OCI-LY1 (cell line): ENCODE results near the gene CBX8.

Experiments used
- EZH2 ChIP-seq: fragments of 200-600 bp; sonication (generic), shearing (Covaris generic); IDR thresholded peaks from 2 replicates; pipeline ENCODE4 v1.8.0; 2017; ENCODE audit warnings: borderline replicate concordance, mixed run types, mild to moderate bottlenecking, antibody characterized with exemption, low read length, moderate library complexity, mixed read lengths
- TF ChIP-seq, protein P1 (sequence below): fragments of 200-600 bp; sonication (generic), shearing (Covaris generic); IDR thresholded peaks from 2 replicates; pipeline ENCODE4 v1.5.1; 2017; ENCODE audit warnings: mild to moderate bottlenecking, antibody characterized with exemption, low read length, moderate library complexity, mixed read lengths

DNA sequence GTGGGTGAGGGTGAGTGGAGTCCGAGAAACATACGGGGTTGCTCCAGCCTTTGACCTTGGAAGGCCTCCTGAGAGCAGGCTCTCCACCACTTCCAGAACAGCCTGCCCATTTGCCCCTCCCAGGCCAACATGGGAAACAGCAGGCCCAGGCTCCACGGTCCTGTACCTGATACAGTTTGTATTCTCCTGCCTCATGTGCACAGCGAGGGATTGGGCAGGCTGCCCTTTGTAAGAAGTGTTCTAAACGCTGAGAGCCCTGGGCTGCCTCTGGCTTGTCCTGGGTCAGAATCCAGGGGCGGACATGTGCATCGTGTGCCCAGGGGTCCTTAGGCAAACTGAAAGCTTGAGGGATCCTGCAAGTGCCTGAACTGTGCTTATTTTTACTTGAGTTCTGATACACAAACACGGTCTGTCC lies 22.3 kb downstream of the CBX8 start:
- TF ChIP-seq, protein P1, sequence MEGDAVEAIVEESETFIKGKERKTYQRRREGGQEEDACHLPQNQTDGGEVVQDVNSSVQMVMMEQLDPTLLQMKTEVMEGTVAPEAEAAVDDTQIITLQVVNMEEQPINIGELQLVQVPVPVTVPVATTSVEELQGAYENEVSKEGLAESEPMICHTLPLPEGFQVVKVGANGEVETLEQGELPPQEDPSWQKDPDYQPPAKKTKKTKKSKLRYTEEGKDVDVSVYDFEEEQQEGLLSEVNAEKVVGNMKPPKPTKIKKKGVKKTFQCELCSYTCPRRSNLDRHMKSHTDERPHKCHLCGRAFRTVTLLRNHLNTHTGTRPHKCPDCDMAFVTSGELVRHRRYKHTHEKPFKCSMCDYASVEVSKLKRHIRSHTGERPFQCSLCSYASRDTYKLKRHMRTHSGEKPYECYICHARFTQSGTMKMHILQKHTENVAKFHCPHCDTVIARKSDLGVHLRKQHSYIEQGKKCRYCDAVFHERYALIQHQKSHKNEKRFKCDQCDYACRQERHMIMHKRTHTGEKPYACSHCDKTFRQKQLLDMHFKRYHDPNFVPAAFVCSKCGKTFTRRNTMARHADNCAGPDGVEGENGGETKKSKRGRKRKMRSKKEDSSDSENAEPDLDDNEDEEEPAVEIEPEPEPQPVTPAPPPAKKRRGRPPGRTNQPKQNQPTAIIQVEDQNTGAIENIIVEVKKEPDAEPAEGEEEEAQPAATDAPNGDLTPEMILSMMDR, result no peak
- TF ChIP-seq EZH2, result no peak
